Fibroblast of villous mesenchyme (primary cell): ENCODE measurements around the gene RPA1. TPM values are rescaled to one million over a fixed set of nuclear protein-coding genes. Genes with fewer than 3 reads are reported as not detected.

Experiments
- DNase-seq: peaks from one replicate; pipeline ENCODE4 v3.0.0-alpha.2; 2010; ENCODE audit warnings: low read depth
- H3K4me3 ChIP-seq: 2 replicates; pipeline ENCODE4 v1.5.1; 2011; ENCODE audit warnings: low read depth, mild to moderate bottlenecking, low read length
- total RNA-seq: library from RNA; depleted of rRNA; stranded (reverse); fragments of >200 nt; gene quantifications from 2 replicates; pipeline ENCODE4 v1.2.3, GENCODE V29; 2012
- TF ChIP-seq, protein P1 (sequence below): IDR thresholded peaks from 2 replicates; pipeline ENCODE4 v1.5.1; 2012; ENCODE audit warnings: low read depth, mild to moderate bottlenecking, low read length; ENCODE audit not compliant: insufficient read depth

The RPA1 gene
- total RNA-seq, 1 donor: 13.4 TPM

DNA sequence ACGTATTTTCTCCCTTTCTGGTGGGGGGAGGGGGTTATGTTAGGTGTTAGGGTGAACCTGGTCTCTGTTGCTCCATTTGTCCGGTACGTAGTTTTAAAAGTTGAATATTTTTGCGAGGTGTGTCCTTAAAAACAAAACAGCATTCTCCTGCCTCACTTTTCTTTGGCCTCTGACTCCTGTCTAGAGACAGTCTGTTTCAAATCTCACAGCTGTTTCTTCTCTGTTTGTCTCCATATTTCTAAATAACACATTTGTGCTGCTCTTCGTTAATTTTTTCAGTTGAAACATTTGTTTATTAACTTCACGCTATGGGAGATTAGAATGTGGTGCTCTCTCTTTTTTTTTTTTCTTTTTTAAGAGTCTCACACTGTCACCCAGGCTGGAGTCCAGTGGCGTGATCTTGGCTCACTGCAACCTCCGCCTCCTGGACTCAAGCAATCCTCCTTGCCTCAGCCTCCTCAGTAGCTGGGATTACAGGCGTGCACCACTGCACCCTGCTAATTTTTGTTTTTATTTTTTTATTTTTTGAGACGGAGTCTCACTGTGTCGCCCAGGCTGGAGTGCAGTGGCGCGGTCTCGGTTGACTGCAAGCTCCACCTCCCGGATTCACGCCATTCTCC, 31.7 kb downstream of the RPA1 start:
- no peak for DNase-seq
- H3K4me3 ChIP-seq: no peak overlapping the region
- TF ChIP-seq, protein P1, sequence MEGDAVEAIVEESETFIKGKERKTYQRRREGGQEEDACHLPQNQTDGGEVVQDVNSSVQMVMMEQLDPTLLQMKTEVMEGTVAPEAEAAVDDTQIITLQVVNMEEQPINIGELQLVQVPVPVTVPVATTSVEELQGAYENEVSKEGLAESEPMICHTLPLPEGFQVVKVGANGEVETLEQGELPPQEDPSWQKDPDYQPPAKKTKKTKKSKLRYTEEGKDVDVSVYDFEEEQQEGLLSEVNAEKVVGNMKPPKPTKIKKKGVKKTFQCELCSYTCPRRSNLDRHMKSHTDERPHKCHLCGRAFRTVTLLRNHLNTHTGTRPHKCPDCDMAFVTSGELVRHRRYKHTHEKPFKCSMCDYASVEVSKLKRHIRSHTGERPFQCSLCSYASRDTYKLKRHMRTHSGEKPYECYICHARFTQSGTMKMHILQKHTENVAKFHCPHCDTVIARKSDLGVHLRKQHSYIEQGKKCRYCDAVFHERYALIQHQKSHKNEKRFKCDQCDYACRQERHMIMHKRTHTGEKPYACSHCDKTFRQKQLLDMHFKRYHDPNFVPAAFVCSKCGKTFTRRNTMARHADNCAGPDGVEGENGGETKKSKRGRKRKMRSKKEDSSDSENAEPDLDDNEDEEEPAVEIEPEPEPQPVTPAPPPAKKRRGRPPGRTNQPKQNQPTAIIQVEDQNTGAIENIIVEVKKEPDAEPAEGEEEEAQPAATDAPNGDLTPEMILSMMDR: no peak

DNA sequence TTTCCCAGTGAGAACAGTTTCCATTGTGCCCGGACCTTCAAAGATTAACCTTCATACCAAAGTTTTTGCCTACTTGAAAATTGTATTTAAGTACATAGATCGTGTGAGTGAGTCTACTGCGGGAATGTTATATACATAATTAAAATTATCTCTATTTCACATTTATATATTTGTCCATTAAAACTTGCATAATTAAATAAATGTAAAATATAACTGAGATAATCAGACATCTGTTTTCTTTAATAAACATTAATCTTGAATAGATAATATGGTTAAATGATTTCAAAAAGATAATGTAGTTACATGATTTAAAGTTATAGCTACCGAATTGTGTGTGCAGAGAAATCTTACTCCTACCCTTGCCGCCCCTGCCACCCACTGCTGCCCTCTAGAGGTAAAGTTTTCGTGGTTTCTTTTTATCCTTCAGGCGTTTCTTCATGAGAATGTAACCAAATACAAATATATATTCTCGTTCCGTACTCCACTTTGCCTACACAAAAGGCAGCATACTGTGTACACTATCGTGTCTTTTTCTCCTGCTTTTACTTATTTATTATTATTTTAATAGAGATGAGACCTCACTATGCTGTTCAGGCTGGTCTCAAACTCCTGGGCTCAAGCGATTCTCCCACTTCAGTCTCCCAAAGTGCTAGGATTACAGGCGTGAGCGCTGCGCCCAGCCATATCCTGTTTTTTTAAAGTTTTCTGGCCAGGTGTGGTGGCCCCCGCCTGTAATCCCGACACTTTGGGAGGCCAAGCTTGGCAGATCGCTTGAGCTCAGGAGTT, 35.6 kb downstream of the RPA1 start:
- peak; percentile 50 for DNase-seq
- TF ChIP-seq, protein P1: peak; percentile 69
- H3K4me3 ChIP-seq: no peak overlapping the region

DNA sequence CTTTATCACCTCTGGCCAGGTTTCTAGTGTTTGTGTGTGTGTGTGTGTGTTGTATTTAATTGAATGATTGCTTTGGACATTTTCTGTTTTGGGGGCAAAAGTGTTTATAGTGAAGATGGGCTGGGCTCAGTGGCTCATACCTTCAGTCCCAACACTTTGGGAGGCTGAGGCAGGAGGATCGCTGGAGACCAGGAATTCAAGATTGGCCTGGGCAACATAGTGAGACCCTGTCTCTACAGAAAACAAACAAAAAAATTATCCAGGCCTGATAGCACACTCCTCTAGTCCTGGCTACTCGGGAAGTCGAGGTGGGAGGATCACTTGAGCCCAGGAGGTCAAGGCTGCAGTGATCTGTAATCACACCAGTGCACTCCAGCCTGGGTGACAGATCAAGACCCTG, 37.5 kb downstream of the RPA1 start:
- TF ChIP-seq, protein P1: no peak
- no peak for DNase-seq
- no peak overlapping the region for H3K4me3 ChIP-seq

DNA sequence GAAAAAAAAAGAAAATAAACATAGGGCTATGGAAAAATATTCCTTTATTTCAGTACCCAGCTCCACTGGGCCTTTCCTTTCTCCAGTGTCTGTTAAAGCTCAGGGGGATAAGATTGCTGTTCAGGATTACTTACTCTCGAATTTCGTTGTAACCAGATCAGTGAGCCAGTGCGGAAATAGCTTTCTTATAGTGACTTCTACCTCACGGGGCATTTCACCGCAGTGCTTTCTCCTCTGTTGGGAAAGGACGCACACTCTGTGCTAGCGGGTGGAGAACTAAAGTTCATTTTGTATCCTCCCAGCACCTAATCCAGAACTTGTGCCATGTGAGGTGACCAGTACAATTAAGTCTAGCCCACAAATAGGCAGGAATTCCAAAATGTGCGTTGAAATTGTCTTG, 38.3 kb downstream of the RPA1 start:
- TF ChIP-seq, protein P1: no peak
- no peak overlapping the region for H3K4me3 ChIP-seq
- no peak for DNase-seq

DNA sequence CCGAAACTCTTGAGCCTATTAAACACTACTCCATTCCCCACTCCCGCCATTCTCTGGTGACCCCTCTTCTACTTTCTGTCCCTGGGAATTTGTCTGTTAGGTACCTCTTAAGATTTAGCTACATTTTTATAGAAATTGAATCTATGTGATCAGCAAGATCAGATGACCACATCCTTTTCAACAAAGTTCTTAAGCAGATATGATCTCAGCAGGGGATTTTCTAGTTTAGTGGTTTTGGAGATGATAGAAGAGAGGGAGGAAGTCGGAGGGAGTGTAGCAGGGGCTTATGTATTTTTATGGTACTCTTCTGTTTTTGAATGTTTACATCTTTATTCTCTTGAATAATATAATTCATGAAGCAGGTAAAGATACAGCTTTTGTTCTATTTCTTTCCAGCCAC, 40.8 kb downstream of the RPA1 start:
- no peak overlapping the region for H3K4me3 ChIP-seq
- DNase-seq: no peak
- TF ChIP-seq, protein P1: no peak

DNA sequence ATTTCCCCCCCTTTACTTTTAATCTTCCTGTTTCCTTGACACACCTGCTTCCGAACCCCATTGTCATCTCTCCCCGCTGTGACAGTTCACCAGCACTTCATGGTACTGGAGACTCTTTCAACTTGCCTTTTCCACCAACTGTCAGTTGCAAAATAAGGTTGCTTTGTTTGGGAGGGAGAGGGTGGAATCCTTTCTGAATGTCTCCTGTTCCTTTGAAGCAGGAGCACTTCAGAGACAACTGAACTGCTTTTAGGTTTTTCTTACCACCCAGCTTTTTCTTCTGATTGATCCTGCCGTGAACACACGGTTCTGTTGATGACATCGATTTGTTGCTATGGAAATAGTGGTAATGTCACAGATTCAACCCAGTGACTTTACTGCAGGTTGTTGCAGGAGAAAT, 42.0 kb downstream of the RPA1 start:
- no peak overlapping the region for H3K4me3 ChIP-seq
- TF ChIP-seq, protein P1: no peak
- DNase-seq: no peak
